Left ventricle myocardium inferior (tissue), 1 donor: Measurements from ENCODE around the gene SEPTIN1. TPM values are rescaled to one million over a fixed set of nuclear protein-coding genes. Genes with fewer than 3 reads are reported as not detected.

Experiments
- DNase-seq: peaks from one replicate; pipeline ENCODE4 v3.0.0-alpha.2; 2020
- H3K27ac ChIP-seq: fragments of 200-600 bp; replicated peaks from 2 replicates; pipeline ENCODE4 v1.8.0; 2021
- H3K27me3 ChIP-seq: fragments of 200-600 bp; 2 replicates; pipeline ENCODE4 v1.8.0; 2021; ENCODE audit warnings: low read depth
- H3K36me3 ChIP-seq: fragments of 200-600 bp; 2 replicates; pipeline ENCODE4 v1.8.0; 2021
- H3K4me1 ChIP-seq: fragments of 200-600 bp; 2 replicates; pipeline ENCODE4 v1.8.0; 2021
- H3K4me3 ChIP-seq: fragments of 200-600 bp; 2 replicates; pipeline ENCODE4 v1.8.0; 2021; ENCODE audit warnings: mild to moderate bottlenecking, moderate library complexity
- H3K9me3 ChIP-seq: fragments of 200-600 bp; replicated peaks from 2 replicates; pipeline ENCODE4 v1.8.0; 2021
- CTCF ChIP-seq: fragments of 200-600 bp; IDR thresholded peaks from 2 replicates; pipeline ENCODE4 v1.8.0; 2021; ENCODE audit warnings: antibody characterized with exemption, mild to moderate bottlenecking, borderline replicate concordance
- intact Hi-C: fragments of 100-400 bp; cut with micrococcal nuclease; formaldehyde crosslinking; loops from one replicate; pipeline ENCODE4 v1.11.0; 2022
- total RNA-seq: library from RNA; stranded (reverse); fragmentation: NEBNext Ultra II Directional; extraction: Animal tissue kit (Norgen Biotek cat#: 25700); gene quantifications from one replicate; pipeline ENCODE4 v1.2.1, GENCODE V29; 2021
- donor health status: DM: no; HTN: yes; CAD: no; lungs with severe emphysema.

The SEPTIN1 gene
- total RNA-seq, 1 donor from 2014 or later, result 1.3 TPM

GRCh38 chr16:30406795-30407101 lies 24.4 kb upstream of the SEPTIN1 start:
- intact Hi-C loops, result no loop called here
- no peak for TF ChIP-seq CTCF
- peaks cover 37% of the 10 kb centered on the region for H3K4me1 ChIP-seq
- no peaks in the 10 kb centered on the region for H3K9me3 ChIP-seq
- H3K27me3 ChIP-seq, result no peaks in the 10 kb centered on the region
- H3K4me3 ChIP-seq, result peak overlapping the region; percentile 80
- DNase-seq, result no peak
- H3K36me3 ChIP-seq, result peaks cover 7% of the 10 kb centered on the region
- H3K27ac ChIP-seq, result peak overlapping the region; percentile 88

GRCh38 chr16:30401768-30402425 lies 19.5 kb upstream of the SEPTIN1 start:
- H3K9me3 ChIP-seq, result no peaks in the 10 kb centered on the region
- TF ChIP-seq CTCF, result no peak
- no peak for DNase-seq
- peaks cover 15% of the 10 kb centered on the region for H3K36me3 ChIP-seq
- H3K4me3 ChIP-seq, result no peak overlapping the region
- intact Hi-C loops, result no loop called here
- no peak overlapping the region for H3K27ac ChIP-seq
- no peaks in the 10 kb centered on the region for H3K27me3 ChIP-seq
- H3K4me1 ChIP-seq, result peaks cover 26% of the 10 kb centered on the region

GRCh38 chr16:30399435-30400186 lies 17.2 kb upstream of the SEPTIN1 start:
- peak overlapping the region; percentile 83 for H3K4me3 ChIP-seq
- peaks cover 40% of the 10 kb centered on the region for H3K4me1 ChIP-seq
- intact Hi-C loops, result no loop called here
- H3K9me3 ChIP-seq, result no peaks in the 10 kb centered on the region
- peaks cover 15% of the 10 kb centered on the region for H3K36me3 ChIP-seq
- H3K27me3 ChIP-seq, result no peaks in the 10 kb centered on the region
- DNase-seq, result no peak
- peak overlapping the region; percentile 91 for H3K27ac ChIP-seq
- no peak for TF ChIP-seq CTCF

- peaks cover 47% of the 10 kb centered on the region for H3K4me1 ChIP-seq
- no peak overlapping the region for H3K4me3 ChIP-seq
- H3K27me3 ChIP-seq, result no peaks in the 10 kb centered on the region
- DNase-seq, result no peak
- H3K9me3 ChIP-seq, result no peaks in the 10 kb centered on the region
- peaks cover 15% of the 10 kb centered on the region for H3K36me3 ChIP-seq
- H3K27ac ChIP-seq, result no peak overlapping the region
- intact Hi-C loops, result no loop called here
- TF ChIP-seq CTCF, result no peak
These were observed 16.5 kb upstream of the SEPTIN1 start for GRCh38 chr16:30398661-30399434.

GRCh38 chr16:30397776-30398660 lies 15.7 kb upstream of the SEPTIN1 start:
- no peak overlapping the region for H3K27ac ChIP-seq

More at GRCh38 chr16:30397776-30398660, 15.7 kb upstream of the SEPTIN1 start:
- H3K4me3 ChIP-seq, result no peak overlapping the region
- no peak for TF ChIP-seq CTCF
- peaks cover 15% of the 10 kb centered on the region for H3K36me3 ChIP-seq
- no peaks in the 10 kb centered on the region for H3K27me3 ChIP-seq
- H3K9me3 ChIP-seq, result no peaks in the 10 kb centered on the region
- no peak for DNase-seq
- intact Hi-C loops, result no loop called here
- H3K4me1 ChIP-seq, result peaks cover 47% of the 10 kb centered on the region
